Tibial nerve (tissue), 4 donors: ENCODE data around the gene EMX1. TPM values are rescaled to one million over a fixed set of nuclear protein-coding genes. Genes with fewer than 3 reads are reported as not detected.

ENCODE experiments used
- DNase-seq, 2 donors: peaks; one replicate each; pipeline ENCODE4 v3.0.0-alpha.2; 2019; ENCODE audit warnings: low spot score in 2 of 2
- H3K27ac ChIP-seq, 4 donors: fragments of 200-600 bp; sonication (generic) in 3 of 4; one replicate each; pipeline ENCODE4 v1.5.1; 2017 to 2019; ENCODE audit warnings: mild to moderate bottlenecking in 1 of 4
- H3K27me3 ChIP-seq, 2 donors: fragments of 200-600 bp; sonication (generic) in 1 of 2; one replicate each; pipeline versions ENCODE4 v1.5.1 to v1.6.0; 2017 to 2019
- H3K36me3 ChIP-seq, 3 donors: fragments of 200-600 bp; sonication (generic); one replicate each; pipeline ENCODE4 v1.5.1; 2018 to 2019
- H3K4me1 ChIP-seq, 4 donors: fragments of 200-600 bp; sonication (generic) in 3 of 4; one replicate each; pipeline ENCODE4 v1.5.1; 2017 to 2019
- H3K4me3 ChIP-seq, 4 donors: fragments of 200-600 bp; sonication (generic) in 3 of 4; one replicate each; pipeline ENCODE4 v1.5.1; 2017 to 2019; ENCODE audit warnings: mild to moderate bottlenecking in 1 of 4, moderate library complexity in 1 of 4
- H3K9me3 ChIP-seq, 4 donors: fragments of 200-600 bp; sonication (generic) in 3 of 4; one replicate each; pipeline ENCODE4 v1.5.1; 2017 to 2019
- CTCF ChIP-seq, 5 experiments: fragments of 200-600 bp in 3 of 5; fragments of 450-650 bp in 2 of 5; sonication (generic) in 3 of 5; IDR thresholded peaks; one replicate each; pipeline ENCODE4 v1.5.1; 2016 to 2019; ENCODE audit warnings: antibody characterized with exemption in 5 of 5, mild to moderate bottlenecking in 3 of 5, moderate library complexity in 2 of 5
- EP300 ChIP-seq, 2 donors: sonication (generic); formaldehyde crosslinking; IDR thresholded peaks; one replicate each; pipeline ENCODE4 v1.6.1; 2017; ENCODE audit warnings: antibody characterized with exemption in 2 of 2, mild to moderate bottlenecking in 1 of 2
- POLR2A ChIP-seq, 2 donors: fragments of 450-650 bp; IDR thresholded peaks; one replicate each; pipeline ENCODE4 v1.6.1; 2017; ENCODE audit warnings: antibody characterized with exemption in 2 of 2, mild to moderate bottlenecking in 2 of 2, moderate library complexity in 2 of 2
- WGBS, 2 donors: methylation state at CpG; one replicate each; pipeline ENCODE4 v1.1.5; 2018; 5-methylcytosine and 5-hydroxymethylcytosine counted together
- total RNA-seq, 4 donors: library from RNA; depleted of rRNA; stranded (reverse); fragments of >200 nt; gene quantifications; one replicate each; pipeline ENCODE4 v1.1.0, GENCODE V29; 2016

EMX1 gene
- total RNA-seq, 4 donors from 2014 or later, result not detected

- Histone ChIP-seq H3K36me3 (peaks cover 0 to 23% (median 0%) of the 10 kb centered on the region in 3 donors), H3K27ac (no peak overlapping the region), H3K4me1 (no peaks in the 10 kb centered on the region), H3K27me3 (no peaks in the 10 kb centered on the region), H3K9me3 (no peaks in the 10 kb centered on the region), H3K4me3 (no peak overlapping the region)
- TF ChIP-seq CTCF (IDR thresholded peaks at IDR 0.05), result no peak
- no peak for TF ChIP-seq POLR2A (IDR thresholded peaks at IDR 0.05)
- TF ChIP-seq EP300 (IDR thresholded peaks at IDR 0.05), result no peak
- no peak for DNase-seq
- WGBS, 2 donors, result 73 to 88% methylated on average over 4 to 5 of the region's 5 CpGs
Observed at GRCh38 chr2:72938455-72938854, 21.1 kb downstream of the EMX1 start.

- Histone ChIP-seq H3K9me3 (no peaks in the 10 kb centered on the region), H3K4me1 (no peaks in the 10 kb centered on the region), H3K4me3 (no peak overlapping the region), H3K27ac (no peak overlapping the region), H3K27me3 (no peaks in the 10 kb centered on the region), H3K36me3 (peaks cover 0 to 40% (median 0%) of the 10 kb centered on the region in 3 donors)
- 61 to 76% methylated on average over 4 to 6 of the region's 6 CpGs for WGBS, 2 donors
- no peak for TF ChIP-seq CTCF (IDR thresholded peaks at IDR 0.05)
- no peak for TF ChIP-seq POLR2A (IDR thresholded peaks at IDR 0.05)
- TF ChIP-seq EP300 (IDR thresholded peaks at IDR 0.05), result no peak
- DNase-seq, result no peak
Observed at GRCh38 chr2:72940361-72940760, 23.0 kb downstream of the EMX1 start.

GRCh38 chr2:72940786-72941185 lies 23.5 kb downstream of the EMX1 start:
- no peaks in the 10 kb centered on the region for H3K4me1 ChIP-seq
- peaks cover 0 to 44% (median 0%) of the 10 kb centered on the region in 3 donors for H3K36me3 ChIP-seq
- H3K9me3 ChIP-seq, result no peaks in the 10 kb centered on the region
- no peak for DNase-seq
- TF ChIP-seq POLR2A (IDR thresholded peaks at IDR 0.05) (no peak), CTCF (IDR thresholded peaks at IDR 0.05) (no peak), EP300 (IDR thresholded peaks at IDR 0.05) (no peak)
- no peaks in the 10 kb centered on the region for H3K27me3 ChIP-seq
- no peak overlapping the region for H3K4me3 ChIP-seq
- no peak overlapping the region for H3K27ac ChIP-seq
- WGBS, 2 donors, result 46 to 60% methylated on average over 5 to 6 of the region's 6 CpGs

- H3K4me1 ChIP-seq, result no peaks in the 10 kb centered on the region
- H3K27ac ChIP-seq, result no peak overlapping the region
- no peak for DNase-seq
- no peaks in the 10 kb centered on the region for H3K9me3 ChIP-seq
- no peaks in the 10 kb centered on the region for H3K27me3 ChIP-seq
- no peak for TF ChIP-seq POLR2A (IDR thresholded peaks at IDR 0.05)
- no peak for TF ChIP-seq EP300 (IDR thresholded peaks at IDR 0.05)
- no peak for TF ChIP-seq CTCF (IDR thresholded peaks at IDR 0.05)
- H3K4me3 ChIP-seq, result no peak overlapping the region
- peaks cover 0 to 48% (median 0%) of the 10 kb centered on the region in 3 donors for H3K36me3 ChIP-seq
- WGBS, 2 donors, result 92 to 96% methylated on average over 5 to 8 of the region's 8 CpGs
Observed at GRCh38 chr2:72942293-72942692, 25.0 kb downstream of the EMX1 start.

GRCh38 chr2:72942881-72943418 lies 25.6 kb downstream of the EMX1 start:
- no peaks in the 10 kb centered on the region for H3K9me3 ChIP-seq
- H3K4me1 ChIP-seq, result no peaks in the 10 kb centered on the region
- DNase-seq, result no peak
- H3K36me3 ChIP-seq, result peaks cover 0 to 48% (median 0%) of the 10 kb centered on the region in 3 donors
- H3K27ac ChIP-seq, result no peak overlapping the region
- no peaks in the 10 kb centered on the region for H3K27me3 ChIP-seq
- no peak for TF ChIP-seq CTCF (IDR thresholded peaks at IDR 0.05)
- TF ChIP-seq POLR2A (IDR thresholded peaks at IDR 0.05), result no peak
- no peak for TF ChIP-seq EP300 (IDR thresholded peaks at IDR 0.05)
- H3K4me3 ChIP-seq, result no peak overlapping the region
- WGBS, 2 donors, result 91 to 92% methylated on average over 7 of the region's 8 CpGs
